ENCODE measurements around the gene NKX3-2.

The NKX3-2 gene

GRCh38 chr4:13545394-13545808 is 1.1 kb upstream of the NKX3-2 start:
- DNase-seq = no peak

- peak; percentile 92 for DNase-seq
Measured at GRCh38 chr4:13544606-13545393, 492 bp upstream of the NKX3-2 start.

- peak; percentile 42 for DNase-seq
Measured at GRCh38 chr4:13543032-13543838, 1.1 kb downstream of the NKX3-2 start.

- DNase-seq = no peak
Measured at GRCh38 chr4:13542577-13543031, 1.7 kb downstream of the NKX3-2 start.

- peak; percentile 68 for DNase-seq
Measured at GRCh38 chr4:13541720-13542576, 2.4 kb downstream of the NKX3-2 start.

GRCh38 chr4:13541176-13541604 is 3.1 kb downstream of the NKX3-2 start:
- DNase-seq = peak; percentile 16

GRCh38 chr4:13540446-13541175 is 3.7 kb downstream of the NKX3-2 start:
- peak; percentile 20 for DNase-seq

GRCh38 chr4:13539619-13540445 is 4.5 kb downstream of the NKX3-2 start:
- peak; percentile 61 for DNase-seq

GRCh38 chr4:13539047-13539618 is 5.2 kb downstream of the NKX3-2 start:
- peak; percentile 66 for DNase-seq

GRCh38 chr4:13538427-13538973 is 5.8 kb downstream of the NKX3-2 start:
- no peak for DNase-seq

GRCh38 chr4:13537832-13538177 is 6.5 kb downstream of the NKX3-2 start:
- DNase-seq = peak; percentile 15

- peak; percentile 25 for DNase-seq
Measured at GRCh38 chr4:13537011-13537831, 7.1 kb downstream of the NKX3-2 start.

- no peak for DNase-seq
Measured at GRCh38 chr4:13536607-13537006, 7.7 kb downstream of the NKX3-2 start.

- peak; percentile 37 for DNase-seq
Measured at GRCh38 chr4:13535708-13536361, 8.5 kb downstream of the NKX3-2 start.

- DNase-seq = peak; percentile 17
Measured at GRCh38 chr4:13535118-13535517, 9.2 kb downstream of the NKX3-2 start.

GRCh38 chr4:13534344-13535063 is 9.8 kb downstream of the NKX3-2 start:
- peak; percentile 34 for DNase-seq

GRCh38 chr4:13533670-13534343 is 10.5 kb downstream of the NKX3-2 start:
- peak; percentile 15 for DNase-seq
